ENCODE results near the gene SUN3. TPM values are rescaled to one million over a fixed set of nuclear protein-coding genes. Genes with fewer than 3 reads are reported as not detected.

SUN3 gene
- total and polyA plus RNA-seq, 2 of the 8 experiments (the other 6 are each of a cell fraction or from before 2014, with no cell fraction given), result not detected

DNA sequence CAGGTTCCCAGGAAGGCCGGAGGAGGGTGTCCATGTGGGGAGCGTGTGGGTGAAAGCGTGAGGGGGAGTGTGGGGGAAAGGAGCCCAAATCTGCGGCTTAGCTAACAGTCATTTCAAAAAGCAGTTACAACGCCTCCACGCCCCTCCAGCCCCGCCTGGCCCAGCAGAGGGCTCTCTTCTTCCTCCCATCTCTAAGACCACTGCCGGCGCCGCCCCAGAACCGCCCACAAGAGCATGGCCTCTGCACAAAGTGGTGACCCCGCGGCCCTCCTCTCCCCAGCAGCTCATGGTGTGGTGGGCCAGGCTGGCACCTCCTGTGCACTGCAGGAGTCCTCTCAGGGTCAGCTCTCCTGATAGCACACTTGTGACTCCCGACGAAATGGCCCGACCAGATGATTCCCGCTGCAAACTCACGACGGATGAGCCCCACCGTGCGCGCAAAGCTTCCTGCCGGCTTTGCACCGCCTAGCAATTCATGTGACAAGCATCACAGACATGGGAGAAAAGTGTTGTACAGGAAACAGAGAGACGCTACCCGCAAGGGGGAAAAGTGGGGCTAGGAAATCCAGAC is 37.1 kb downstream of the SUN3 start:
- Histone ChIP-seq H2BK12ac (ENCODE audit: low read depth, low read length) (no peak overlapping the region), H3K23ac (ENCODE audit: insufficient read length) (no peak overlapping the region), H2AFZ (ENCODE audit: low read length) (peak overlapping the region; percentile 91), H2BK15ac (ENCODE audit: low read length) (no peak overlapping the region), H3K4me1 (replicated peaks in 1 of 4; ENCODE audit: control insufficient read depth in 3 of 4, insufficient read depth in 4 of 4, low read length in 3 of 4) (peaks cover 0 to 5% (median 0%) of the 10 kb centered on the region in 4 experiments; a peak in 5 of 7 replicates), H2BK120ac (replicated peaks; ENCODE audit: low read depth, low read length) (no peak overlapping the region), H3K79me2 (ENCODE audit: control insufficient read depth in 1 of 2, insufficient read depth in 2 of 2, low read length in 2 of 2) (no peaks in the 10 kb centered on the region), H2BK20ac (ENCODE audit: low read length) (peak overlapping the region; percentile 80; the same call in 1 of the 2 replicates), H3K4me2 (ENCODE audit: insufficient read depth in 1 of 2, low read depth in 2 of 2, low read length in 2 of 2) (peak overlapping the region; percentile 7 to 86), H3K56ac (replicated peaks; ENCODE audit: insufficient read length, low read depth, low read length) (no peak overlapping the region), H2BK5ac (ENCODE audit: low read depth, low read length) (peak overlapping the region; percentile 63; the same call in 1 of the 2 replicates), H4K5ac (ENCODE audit: insufficient read length, low read depth, low read length) (peak overlapping the region; percentile 18), H3K9ac (replicated peaks in 1 of 4; ENCODE audit: extremely low read depth in 1 of 4, low read depth in 3 of 4, low read length in 3 of 4) (peak overlapping the region in 2 of 4 experiments; percentile 38 to 45; a peak in 1 of 7 replicates), H4K20me1 (replicated peaks in 1 of 2; ENCODE audit: control insufficient read depth in 1 of 2, insufficient read depth in 2 of 2, low read length in 2 of 2) (peaks cover 0 to 2% of the 10 kb centered on the region in 2 experiments), H3K18ac (ENCODE audit: extremely low read depth, low read length) (peak overlapping the region; percentile 85; the same call in 1 of the 2 replicates), H3K4me3 (ENCODE audit: extremely low read depth in 1 of 4, insufficient read depth in 2 of 4, low read depth in 3 of 4, low read length in 4 of 4) (peak overlapping the region in 3 of 4 experiments; percentile 29 to 54 (median 43); a peak in 5 of 8 replicates), H3K23me2 (ENCODE audit: low read depth, low read length) (peaks cover 4% of the 10 kb centered on the region; the same call in 1 of the 2 replicates), H3K79me1 (ENCODE audit: low read depth, low read length) (no peaks in the 10 kb centered on the region), H3K14ac (ENCODE audit: insufficient read length) (no peak overlapping the region), H3K4ac (replicated peaks; ENCODE audit: insufficient read length, low read depth, low read length) (no peak overlapping the region), H3K27me3 (replicated peaks in 1 of 4; ENCODE audit: control insufficient read depth in 3 of 4, extremely low read depth in 1 of 4, insufficient read depth in 3 of 4, low read length in 3 of 4) (no peaks in the 10 kb centered on the region), H3K9me3 (ENCODE audit: insufficient read depth in 2 of 2, low read depth in 1 of 2, low read length in 1 of 2) (no peaks in the 10 kb centered on the region), H4K8ac (ENCODE audit: extremely low read depth, insufficient read depth, low read length) (peak overlapping the region; percentile 93; the same call in 1 of the 2 replicates), H3K27ac (ENCODE audit: low read depth, low read length) (peak overlapping the region; percentile 42; the same call in 1 of the 2 replicates), H4K91ac (replicated peaks; ENCODE audit: insufficient read length, low read length) (peak overlapping the region; percentile 86), H3K36me3 (ENCODE audit: control insufficient read depth in 2 of 4, insufficient read depth in 4 of 4, low read length in 3 of 4) (no peaks in the 10 kb centered on the region), H2AK5ac (ENCODE audit: low read depth, low read length) (no peak overlapping the region)
- ChIA-PET POLR2A (ENCODE audit: partially characterized antibody) (interaction anchor here (0.8 to 3.2 kb wide), 9 partner anchors 8 to 118 kb away, joined by 3 to 36 read pairs (median 4); partner anchors contain the start of gene UPP1), CTCF (ENCODE audit: partially characterized antibody) (interaction anchor here (0.6 to 3.6 kb wide), 24 partner anchors 9 to 163 kb away, joined by 3 to 38 read pairs (median 3); partner anchors contain the start of gene UPP1)
- FAIRE-seq, result no peak
- 8% methylated on average over 26 of the region's 26 CpGs; no CpG with 5 or more reads in 1 of the 2 experiments for WGBS, 2 experiments (ENCODE audit: extremely low coverage in 1 of 2, insufficient coverage in 1 of 2, insufficient read length in 1 of 2, insufficient replicate concordance in 2 of 2, low coverage in 1 of 2, low lambda C conversion rate in 2 of 2, missing lambda C conversion rate in 1 of 2)
- DNase-seq (ENCODE audit: low read depth in 1 of 2, low spot score in 2 of 2), result peak; percentile 69 to 87
- no peak for TF ChIP-seq BRCA1 (IDR thresholded peaks at IDR 0.05; ENCODE audit: low read depth, low read length)
- 0 out of 2 replicates have a peak, but pooled peaks have one; percentile 39 for TF ChIP-seq PHF8 (conservative IDR thresholded peaks at IDR 0.05; ENCODE audit: low read depth, low read length)
- TF ChIP-seq TAF1 (IDR thresholded peaks at IDR 0.05; ENCODE audit: low read depth, low read length), result peak; percentile 59
- TF ChIP-seq HDAC6 (IDR thresholded peaks at IDR 0.05; ENCODE audit: low read depth, low read length), result no peak
- 0 out of 4 replicates have a peak, but pooled peaks have one; percentile 33 to 41 for TF ChIP-seq SIN3A (conservative IDR thresholded peaks at IDR 0.05 in 1 of 2, IDR thresholded peaks at IDR 0.05 in 1 of 2; ENCODE audit: low read depth in 1 of 2, low read length in 2 of 2)
- TF ChIP-seq BACH1 (IDR thresholded peaks at IDR 0.05; ENCODE audit: low read length), result 0 out of 2 replicates have a peak, but pooled peaks have one; percentile 2
- no peak for TF ChIP-seq POU5F1 (IDR thresholded peaks at IDR 0.05; ENCODE audit: low read depth, low read length)
- peak in 1 of 2 experiments; percentile 47; a peak in 2 of 3 replicates for TF ChIP-seq POLR2A (IDR thresholded peaks at IDR 0.05; ENCODE audit: control extremely low read depth in 1 of 2, low read depth in 2 of 2, low read length in 2 of 2)
- TF ChIP-seq, protein P1, sequence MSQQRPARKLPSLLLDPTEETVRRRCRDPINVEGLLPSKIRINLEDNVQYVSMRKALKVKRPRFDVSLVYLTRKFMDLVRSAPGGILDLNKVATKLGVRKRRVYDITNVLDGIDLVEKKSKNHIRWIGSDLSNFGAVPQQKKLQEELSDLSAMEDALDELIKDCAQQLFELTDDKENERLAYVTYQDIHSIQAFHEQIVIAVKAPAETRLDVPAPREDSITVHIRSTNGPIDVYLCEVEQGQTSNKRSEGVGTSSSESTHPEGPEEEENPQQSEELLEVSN (IDR thresholded peaks at IDR 0.05), result peak; percentile 35; the same call in 1 of the 2 replicates
- TF ChIP-seq HDAC2 (IDR thresholded peaks at IDR 0.05; ENCODE audit: borderline replicate concordance in 1 of 2, low read depth in 2 of 2, low read length in 2 of 2), result peak in 1 of 2 experiments; percentile 22; a peak in 2 of 4 replicates

Data from H1 (cell line).